ENCODE results near the gene CDCP1. TPM values are rescaled to one million over a fixed set of nuclear protein-coding genes. Genes with fewer than 3 reads are reported as not detected.

CDCP1 gene
- total and polyA plus RNA-seq, 8 donors = 4.1 to 24.5 (median 8.1) TPM

- Histone ChIP-seq H3K4me3 (no peak overlapping the region), H3K9me3 (no peaks in the 10 kb centered on the region), H3K27ac (no peak overlapping the region), H3K4me1 (peaks cover 0 to 12% (median 0%) of the 10 kb centered on the region in 4 donors), H3K27me3 (no peaks in the 10 kb centered on the region), H3K36me3 (peaks cover 0 to 44% (median 16%) of the 10 kb centered on the region in 4 donors)
- no peak for TF ChIP-seq POLR2A (IDR thresholded peaks at IDR 0.05)
- TF ChIP-seq CTCF (IDR thresholded peaks at IDR 0.05) = no peak
- TF ChIP-seq EP300 (IDR thresholded peaks at IDR 0.05) = no peak
- no peak for TF ChIP-seq POLR2AphosphoS5 (IDR thresholded peaks at IDR 0.05)
- intact Hi-C loops (cut with DNase I; ENCODE audit: low total_unique reads) = no loop called here
- no peak for DNase-seq
- WGBS, 5 donors = 64 to 90% (median 78%) methylated on average over 2 of the region's 2 CpGs
Measured at GRCh38 chr3:45103334-45103733, 42.8 kb downstream of the CDCP1 start.

GRCh38 chr3:45100981-45101407, 45.2 kb downstream of the CDCP1 start:
- H3K4me3 ChIP-seq = no peak overlapping the region
- peaks cover 0 to 21% (median under 1%) of the 10 kb centered on the region in 4 donors for H3K36me3 ChIP-seq
- H3K9me3 ChIP-seq = no peaks in the 10 kb centered on the region
- H3K27ac ChIP-seq = no peak overlapping the region
- TF ChIP-seq EP300 (IDR thresholded peaks at IDR 0.05) = no peak
- no peak for TF ChIP-seq POLR2AphosphoS5 (IDR thresholded peaks at IDR 0.05)
- no peak for TF ChIP-seq POLR2A (IDR thresholded peaks at IDR 0.05)
- no peak for TF ChIP-seq CTCF (IDR thresholded peaks at IDR 0.05)
- WGBS, 5 donors = 75 to 89% (median 85%) methylated on average over 3 of the region's 3 CpGs
- no peak for DNase-seq
- no peaks in the 10 kb centered on the region for H3K27me3 ChIP-seq
- H3K4me1 ChIP-seq = peaks cover 0 to 12% (median 0%) of the 10 kb centered on the region in 4 donors
- intact Hi-C loops (cut with DNase I; ENCODE audit: low total_unique reads) = no loop called here

GRCh38 chr3:45098310-45098709, 47.9 kb downstream of the CDCP1 start:
- intact Hi-C loops (cut with DNase I; ENCODE audit: low total_unique reads) = no loop called here
- Histone ChIP-seq H3K36me3 (peaks cover 4 to 22% (median 7%) of the 10 kb centered on the region in 4 donors), H3K9me3 (no peaks in the 10 kb centered on the region), H3K4me3 (no peak overlapping the region), H3K27ac (no peak overlapping the region), H3K27me3 (no peaks in the 10 kb centered on the region), H3K4me1 (peaks cover 0 to 26% (median 7%) of the 10 kb centered on the region in 4 donors)
- no peak for TF ChIP-seq EP300 (IDR thresholded peaks at IDR 0.05)
- 84 to 90% (median 88%) methylated on average over 5 of the region's 5 CpGs for WGBS, 5 donors
- DNase-seq = no peak

- Histone ChIP-seq H3K9me3 (no peaks in the 10 kb centered on the region), H3K36me3 (peaks cover 4 to 26% (median 7%) of the 10 kb centered on the region in 4 donors), H3K27ac (no peak overlapping the region), H3K27me3 (no peaks in the 10 kb centered on the region), H3K4me3 (no peak overlapping the region), H3K4me1 (peaks cover 0 to 34% (median 16%) of the 10 kb centered on the region in 4 donors)
- 58 to 65% (median 64%) methylated on average over 6 of the region's 6 CpGs for WGBS, 5 donors
- no peak for DNase-seq
- intact Hi-C loops (cut with DNase I; ENCODE audit: low total_unique reads) = no loop called here
- no peak for TF ChIP-seq POLR2AphosphoS5 (IDR thresholded peaks at IDR 0.05)
- TF ChIP-seq EP300 (IDR thresholded peaks at IDR 0.05) = no peak
Measured at GRCh38 chr3:45097296-45097883, 48.8 kb downstream of the CDCP1 start.

- intact Hi-C loops (cut with DNase I; ENCODE audit: low total_unique reads) = no loop called here
- Histone ChIP-seq H3K36me3 (peaks cover 5 to 32% (median 12%) of the 10 kb centered on the region in 4 donors), H3K9me3 (no peaks in the 10 kb centered on the region), H3K27ac (no peak overlapping the region), H3K4me1 (peaks cover 0 to 43% (median 24%) of the 10 kb centered on the region in 4 donors), H3K27me3 (no peaks in the 10 kb centered on the region), H3K4me3 (no peak overlapping the region)
- DNase-seq = peak in 1 of 2 donors; percentile 67
- WGBS, 5 donors = 79 to 83% (median 82%) methylated on average over 7 of the region's 7 CpGs
- no peak for TF ChIP-seq CTCF (IDR thresholded peaks at IDR 0.05)
- no peak for TF ChIP-seq EP300 (IDR thresholded peaks at IDR 0.05)
- TF ChIP-seq POLR2A (IDR thresholded peaks at IDR 0.05) = no peak
- no peak for TF ChIP-seq POLR2AphosphoS5 (IDR thresholded peaks at IDR 0.05)
Measured at GRCh38 chr3:45095916-45096526, 50.2 kb downstream of the CDCP1 start.

Measured in stomach (tissue), 9 donors.